GM03348 (cell line): ENCODE data around the gene RASGRF1.
A peak's percentile ranks its signal among the peaks of the same experiment; 100 is the strongest.

Source experiments
- DNase-seq: peaks from one replicate; pipeline ENCODE4 v3.0.0; 2012; ENCODE audit warnings: low spot score

Gene RASGRF1

GRCh38 chr15:78985859-78986475 is 104.6 kb downstream of the RASGRF1 start:
- DNase-seq = no peak

GRCh38 chr15:78984041-78984440 is 106.5 kb downstream of the RASGRF1 start:
- no peak for DNase-seq

DNA sequence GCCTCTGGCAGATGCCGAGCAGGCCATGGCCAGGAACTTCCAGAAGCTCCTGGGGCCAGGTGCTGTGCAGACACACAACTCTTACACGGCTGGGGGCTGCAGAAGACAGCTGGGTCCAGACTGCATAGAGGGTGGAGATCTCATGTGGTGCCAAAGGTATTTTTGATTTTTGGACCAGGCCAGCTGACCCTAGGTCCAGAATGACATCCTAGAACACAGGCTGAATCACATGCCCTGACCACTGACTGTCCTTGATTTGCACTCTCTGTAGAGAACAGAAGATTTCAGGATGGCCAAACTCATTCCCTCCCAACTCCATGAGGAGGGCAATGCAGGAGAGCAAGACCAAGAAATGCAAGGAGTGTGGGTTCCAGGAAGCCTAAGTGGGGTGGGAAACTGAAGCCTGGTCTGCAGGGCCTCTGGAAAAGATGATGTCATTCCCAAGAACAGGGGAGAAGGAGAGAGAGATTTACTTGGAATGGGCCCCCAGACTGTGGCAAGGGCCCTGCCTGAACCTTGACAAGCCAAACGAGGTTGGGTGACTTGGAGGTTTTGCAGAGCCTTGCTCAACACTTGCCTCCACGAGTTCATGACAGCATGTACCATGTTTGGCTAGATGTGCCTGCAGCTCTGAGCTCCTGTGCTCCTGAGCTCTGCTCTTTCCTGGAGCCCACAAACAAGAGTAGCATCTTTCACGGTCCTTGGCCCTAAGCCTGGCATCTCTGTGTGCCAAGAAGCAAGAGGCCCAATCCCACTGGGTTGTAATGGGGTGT is 107.2 kb downstream of the RASGRF1 start:
- DNase-seq = no peak

- no peak for DNase-seq
These were observed 107.8 kb downstream of the RASGRF1 start for GRCh38 chr15:78982736-78983135.

DNA sequence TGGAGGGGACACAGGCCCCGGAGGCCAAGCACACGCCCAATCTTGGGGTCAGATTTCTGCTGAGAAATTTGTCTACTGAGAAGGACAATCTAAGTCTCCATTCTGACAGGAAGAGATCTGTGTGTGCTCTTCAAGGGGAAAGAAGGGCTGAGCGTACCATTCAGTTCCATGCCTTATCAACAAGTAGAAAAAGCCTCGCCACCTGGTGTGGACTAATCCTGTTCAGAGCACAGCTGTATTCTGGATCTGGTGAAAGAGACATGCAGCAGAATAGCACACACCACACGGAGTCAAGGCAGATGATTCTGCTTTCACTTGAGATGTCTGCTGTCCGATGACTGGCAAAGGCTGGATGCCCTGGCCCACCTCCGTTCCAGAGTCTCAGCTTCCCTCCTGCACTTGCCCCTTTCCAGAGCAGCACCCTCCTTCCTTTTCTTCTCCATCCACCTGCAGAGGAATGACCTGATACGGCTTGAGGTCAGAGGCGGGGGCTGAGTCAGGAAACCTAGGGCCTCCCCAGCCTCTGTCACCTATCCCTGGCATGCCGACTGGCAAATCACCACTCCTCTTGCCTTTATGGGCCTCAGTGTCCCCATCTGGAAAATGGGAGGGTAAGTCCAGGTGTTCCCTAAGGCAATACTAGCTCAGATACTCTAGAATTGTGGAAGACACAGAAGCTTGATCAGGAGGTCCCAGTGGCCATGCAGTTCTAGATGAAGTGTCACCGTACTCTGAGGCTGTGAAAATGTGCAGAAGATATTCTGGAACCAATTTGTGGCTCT is 108.9 kb downstream of the RASGRF1 start:
- no peak for DNase-seq

DNA sequence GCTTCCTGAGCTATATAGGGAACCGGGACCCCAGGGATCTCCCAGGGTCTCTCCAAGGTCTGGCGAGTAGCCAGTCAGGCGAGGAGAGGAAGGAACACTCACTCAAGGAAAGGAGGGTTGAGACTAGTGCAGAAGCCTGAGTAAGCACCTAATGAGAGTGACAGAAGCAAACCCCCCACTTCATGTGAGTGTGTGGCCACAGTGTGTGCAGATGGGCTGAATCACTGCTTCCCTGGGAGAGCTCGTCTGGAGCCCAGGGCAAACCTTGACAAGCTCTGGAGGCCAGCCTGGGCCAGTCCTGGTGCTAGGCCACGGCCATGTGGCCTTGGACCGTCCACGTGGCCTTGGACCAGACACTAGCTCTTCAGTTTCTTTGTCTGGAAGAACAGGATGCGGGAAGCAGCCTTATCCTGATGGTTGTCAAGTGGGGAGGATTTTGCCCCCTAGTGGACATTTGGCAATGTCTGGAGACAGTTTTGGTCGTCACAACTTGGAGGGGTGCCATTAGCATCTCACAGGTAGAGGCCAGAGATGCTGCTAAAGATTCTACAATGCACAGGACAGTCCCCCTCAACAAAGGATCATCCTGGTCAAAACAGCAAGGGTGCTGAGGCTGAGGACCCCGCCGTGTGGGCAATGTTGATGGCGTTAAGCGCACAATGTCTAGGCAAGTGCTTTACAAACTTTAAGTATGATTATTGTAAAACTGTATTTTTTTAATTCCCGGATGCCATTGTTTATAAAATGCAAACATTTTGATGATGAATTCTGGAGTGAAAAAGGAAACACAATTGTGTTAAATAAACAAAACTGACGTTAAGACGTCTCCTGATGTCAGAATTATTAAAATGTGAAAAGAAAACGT is 110.9 kb downstream of the RASGRF1 start:
- DNase-seq = peak; percentile 73

GRCh38 chr15:78978601-78979179 is 111.9 kb downstream of the RASGRF1 start:
- DNase-seq = no peak

DNA sequence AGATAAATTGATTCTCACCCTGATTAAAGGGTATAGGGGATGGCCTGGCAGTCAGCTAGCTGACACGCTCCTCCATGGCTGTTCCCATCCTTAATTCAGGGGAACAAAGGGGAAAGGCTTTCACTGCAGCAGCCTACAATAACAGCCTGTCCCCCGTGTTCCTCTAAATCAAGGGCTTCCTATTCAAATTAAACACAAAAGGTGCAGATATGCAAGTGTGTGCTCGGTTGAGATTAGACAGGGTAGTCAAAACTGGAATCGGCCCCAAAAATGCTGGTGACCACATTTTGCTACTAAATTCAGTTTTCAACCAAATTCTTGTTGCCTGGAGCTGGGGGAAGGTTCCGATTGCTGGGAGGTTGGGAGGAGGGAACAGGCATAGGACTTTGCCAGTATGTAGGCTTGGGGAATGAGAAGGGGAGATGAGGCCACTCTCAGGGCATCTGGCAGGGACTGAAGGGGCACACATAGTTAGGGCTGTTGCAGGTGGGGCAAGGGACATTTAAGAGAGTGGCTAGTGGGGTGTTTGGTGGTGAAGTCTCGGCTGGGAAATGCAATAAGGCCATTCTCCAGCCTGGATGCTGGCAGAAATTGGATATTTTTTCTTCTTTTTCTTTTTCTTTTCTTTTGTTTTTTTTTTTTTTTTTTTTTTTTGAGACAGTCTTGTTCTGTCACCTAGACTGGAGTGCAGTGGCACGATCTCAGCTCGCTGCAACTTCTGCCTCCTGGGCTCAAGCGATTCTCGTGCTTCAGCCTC is 112.8 kb downstream of the RASGRF1 start:
- no peak for DNase-seq

DNA sequence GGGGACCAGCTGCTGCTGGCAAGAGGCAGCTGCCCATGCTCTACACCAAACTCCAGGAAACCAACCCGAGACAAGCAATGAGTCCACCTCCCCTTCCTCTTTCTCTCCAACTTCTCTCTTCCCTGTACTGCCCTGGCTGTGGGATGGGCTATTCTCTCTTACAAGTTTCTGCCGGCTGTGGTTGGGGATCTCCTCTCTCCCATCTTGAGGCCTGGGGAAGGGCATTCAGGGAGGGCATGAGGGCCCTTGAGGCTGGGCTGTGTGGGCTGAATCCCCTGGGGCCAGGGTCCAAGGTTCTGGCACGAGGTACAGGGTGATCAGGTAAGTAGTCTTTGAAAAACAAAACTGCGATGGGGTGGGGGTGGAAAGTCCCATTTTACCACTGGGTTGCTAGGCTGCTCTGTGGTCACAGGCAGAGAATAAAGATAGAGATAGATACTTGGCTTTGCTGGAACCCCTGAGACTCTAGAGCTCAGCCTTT is 113.4 kb downstream of the RASGRF1 start:
- DNase-seq = no peak

- no peak for DNase-seq
These were observed 113.9 kb downstream of the RASGRF1 start for GRCh38 chr15:78976691-78977090.

DNA sequence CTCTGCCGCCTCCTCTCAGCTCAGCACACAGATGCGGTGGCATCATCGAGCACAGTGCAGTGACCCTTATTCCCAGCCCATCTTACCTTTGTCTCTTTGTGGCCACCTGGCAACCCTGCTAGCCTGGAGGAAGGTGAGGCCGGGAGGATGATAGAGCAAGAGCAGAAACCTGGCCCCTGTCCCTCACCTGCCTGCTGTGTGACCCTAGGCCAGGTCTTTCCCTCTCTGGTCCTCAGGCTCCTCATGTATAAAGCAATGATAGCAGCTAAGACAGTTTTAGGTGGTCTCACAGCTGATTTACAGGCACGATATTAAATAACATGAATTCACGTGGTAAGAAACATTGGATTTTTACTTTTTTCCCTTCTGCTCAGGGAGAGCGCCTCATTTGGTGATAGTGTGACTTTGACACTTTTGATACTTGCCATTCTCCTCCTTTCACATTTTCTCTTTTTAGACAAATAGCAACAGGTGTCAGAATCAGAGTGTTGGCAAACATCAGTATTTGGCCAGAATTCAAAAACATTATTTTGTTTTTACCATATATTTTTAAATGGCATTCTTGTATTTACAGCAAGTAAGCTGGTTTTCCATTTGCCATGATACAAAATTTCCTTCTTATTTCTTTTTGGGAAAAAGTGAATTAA is 116.2 kb downstream of the RASGRF1 start:
- no peak for DNase-seq

- DNase-seq = no peak
These were observed 120.8 kb downstream of the RASGRF1 start for GRCh38 chr15:78969687-78970349.

GRCh38 chr15:78968539-78969271 is 121.9 kb downstream of the RASGRF1 start:
- no peak for DNase-seq

DNA sequence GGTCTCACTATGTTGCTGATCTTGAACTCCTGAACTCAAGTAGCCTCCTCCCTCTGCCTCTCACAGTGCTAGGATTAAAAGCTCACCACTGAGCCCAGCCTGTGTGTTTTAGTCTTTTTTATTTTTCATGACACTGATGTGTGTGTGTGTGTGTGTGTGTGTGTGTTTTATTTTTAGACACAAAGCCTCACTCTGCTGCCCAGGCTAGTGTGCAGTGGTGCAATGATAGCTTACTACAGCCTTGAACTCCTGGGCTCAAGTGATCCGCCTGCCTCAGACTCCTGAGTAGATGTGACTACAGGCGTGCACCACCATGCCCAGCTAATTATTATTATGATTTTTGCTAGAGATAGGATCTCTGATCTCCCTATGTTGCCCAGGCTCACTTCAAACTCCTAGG is 122.5 kb downstream of the RASGRF1 start:
- no peak for DNase-seq

- DNase-seq = no peak
These were observed 130.3 kb downstream of the RASGRF1 start for GRCh38 chr15:78960308-78960707.

GRCh38 chr15:78959360-78959759 is 131.2 kb downstream of the RASGRF1 start:
- no peak for DNase-seq

GRCh38 chr15:78957416-78958093 is 133.0 kb downstream of the RASGRF1 start:
- no peak for DNase-seq

DNA sequence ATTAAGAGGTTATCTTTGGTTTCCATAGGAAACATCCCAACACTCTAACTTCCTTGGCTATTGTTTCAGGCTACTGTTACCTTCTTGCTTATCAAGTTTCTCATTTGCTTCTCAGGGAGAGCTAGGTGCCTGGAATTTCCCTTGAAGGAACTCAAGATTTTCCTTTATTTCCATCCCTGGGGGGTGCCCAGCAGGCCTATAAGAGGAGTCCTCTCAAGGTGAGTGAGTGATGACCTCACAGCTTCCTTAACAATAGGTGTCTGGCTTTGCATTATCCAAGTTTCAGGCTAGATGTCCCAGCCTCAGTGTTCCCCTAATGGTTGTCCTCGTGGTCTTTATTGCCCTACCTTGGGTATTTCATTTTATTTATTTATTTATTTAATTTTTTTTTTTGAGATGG is 133.6 kb downstream of the RASGRF1 start:
- DNase-seq = no peak
